GM23338 (cell line): ENCODE results near the gene PDHA2. TPM values are rescaled to one million over a fixed set of nuclear protein-coding genes. Genes with fewer than 3 reads are reported as not detected.
A peak's percentile ranks its signal among the peaks of the same experiment; 100 is the strongest.

Source experiments
- ATAC-seq: fragments of 200-7000 bp; cut with Tn5 transposase; 3 replicates; pipeline ENCODE4 v1.9.1; 2020
- DNase-seq: peaks from one replicate; pipeline ENCODE4 v3.0.0-alpha.2; 2015; ENCODE audit warnings: low spot score
- H2AFZ ChIP-seq: fragments of 200-600 bp; sonication (generic); 2 replicates; pipeline ENCODE4 v1.8.0; 2016; ENCODE audit warnings: antibody characterized with exemption, mild to moderate bottlenecking, moderate library complexity
- H3F3A ChIP-seq: fragments of 200-600 bp; sonication (generic); replicated peaks from 2 replicates; pipeline ENCODE4 v1.8.0; 2017; ENCODE audit warnings: antibody characterized with exemption, mixed run types, low read depth
- H3K27ac ChIP-seq: fragments of 200-600 bp; sonication (generic); 2 replicates; pipeline ENCODE4 v1.6.1; 2016; ENCODE audit warnings: low read depth
- H3K27me3 ChIP-seq: fragments of 200-600 bp; sonication (generic); 2 replicates; pipeline ENCODE4 v1.8.0; 2016; ENCODE audit warnings: mild to moderate bottlenecking, mixed run types, moderate library complexity; ENCODE audit not compliant: insufficient read depth
- H3K36me3 ChIP-seq: fragments of 200-600 bp; sonication (generic); 2 replicates; pipeline ENCODE4 v1.8.0; 2016; ENCODE audit warnings: mild to moderate bottlenecking; ENCODE audit not compliant: insufficient read depth
- H3K4me1 ChIP-seq: fragments of 200-600 bp; sonication (generic); 2 replicates; pipeline ENCODE4 v1.8.0; 2016; ENCODE audit warnings: mild to moderate bottlenecking, moderate library complexity; ENCODE audit not compliant: insufficient read depth
- H3K4me2 ChIP-seq: fragments of 200-600 bp; sonication (generic); 2 replicates; pipeline ENCODE4 v1.7.1; 2017; ENCODE audit warnings: mixed run types
- H3K4me3 ChIP-seq: fragments of 200-600 bp; sonication (generic); 2 replicates; pipeline ENCODE4 v1.6.1; 2016; ENCODE audit warnings: mixed run types
- H3K79me2 ChIP-seq: fragments of 200-600 bp; sonication (generic); replicated peaks from 2 replicates; pipeline ENCODE4 v1.8.0; 2017; ENCODE audit warnings: mild to moderate bottlenecking; ENCODE audit not compliant: insufficient read depth
- H3K9me2 ChIP-seq: fragments of 200-600 bp; sonication (generic); 2 replicates; pipeline ENCODE4 v1.8.0; 2017; ENCODE audit not compliant: insufficient read depth
- H4K20me1 ChIP-seq: fragments of 200-600 bp; sonication (generic); replicated peaks from 2 replicates; pipeline ENCODE4 v1.8.0; 2017; ENCODE audit warnings: mild to moderate bottlenecking; ENCODE audit not compliant: insufficient read depth
- H3K27ac Mint-ChIP-seq: 2 replicates; pipeline ENCODE4 v1.8.0; 2020; ENCODE audit warnings: inconsistent platforms, mild to moderate bottlenecking, moderate library complexity, mixed read lengths
- H3K27me3 Mint-ChIP-seq: 3 replicates; pipeline ENCODE4 v1.8.0; 2022; ENCODE audit warnings: low read depth, mild to moderate bottlenecking, moderate library complexity, mixed read lengths, inconsistent platforms; ENCODE audit not compliant: insufficient read depth, poor library complexity
- H3K36me3 Mint-ChIP-seq: 3 replicates; pipeline ENCODE4 v1.8.0; 2021; ENCODE audit warnings: low read depth, mild to moderate bottlenecking, inconsistent platforms, moderate library complexity, mixed read lengths
- H3K4me1 Mint-ChIP-seq: 3 replicates; pipeline ENCODE4 v1.8.0; 2020; ENCODE audit warnings: mild to moderate bottlenecking, inconsistent platforms, mixed read lengths
- H3K4me3 Mint-ChIP-seq: 3 replicates; pipeline ENCODE4 v1.8.0; 2021; ENCODE audit warnings: moderate library complexity, mild to moderate bottlenecking, inconsistent platforms, mixed read lengths
- H3K9me3 Mint-ChIP-seq: 3 replicates; pipeline ENCODE4 v1.8.0; 2020; ENCODE audit warnings: moderate library complexity, mild to moderate bottlenecking, inconsistent platforms, mixed read lengths
- CTCF ChIP-seq, 2 experiments: fragments of 200-600 bp in 1 of 2; sonication (generic) in 1 of 2; conservative IDR thresholded peaks; 2 replicates each; pipeline versions ENCODE4 v1.5.1 to v1.6.1; 2016 to 2017; ENCODE audit warnings: antibody characterized with exemption in 2 of 2, low read depth in 2 of 2, mild to moderate bottlenecking in 2 of 2, moderate library complexity in 1 of 2
- EZH2 ChIP-seq: fragments of 200-600 bp; sonication (generic); IDR thresholded peaks from one replicate; pipeline ENCODE4 v1.8.0; 2017; ENCODE audit warnings: antibody characterized with exemption, mild to moderate bottlenecking, low read depth; ENCODE audit not compliant: unreplicated experiment
- EZH2phosphoT487 ChIP-seq: fragments of 200-600 bp; sonication (generic); IDR thresholded peaks from one replicate; pipeline ENCODE4 v1.8.1; 2018; ENCODE audit warnings: antibody characterized with exemption; ENCODE audit not compliant: unreplicated experiment
- JUNB ChIP-seq: IDR thresholded peaks from one replicate; pipeline ENCODE4 v1.6.1; 2016; ENCODE audit warnings: antibody characterized with exemption; ENCODE audit not compliant: unreplicated experiment
- NANOG ChIP-seq: IDR thresholded peaks from 2 replicates; pipeline ENCODE4 v1.6.1; 2016; ENCODE audit warnings: antibody characterized with exemption, borderline replicate concordance
- POLR2AphosphoS5 ChIP-seq: IDR thresholded peaks from 2 replicates; pipeline ENCODE4 v1.6.1; 2016; ENCODE audit warnings: antibody characterized with exemption, low read depth
- REST ChIP-seq: IDR thresholded peaks from one replicate; pipeline ENCODE4 v1.6.1; 2018; ENCODE audit warnings: antibody characterized with exemption; ENCODE audit not compliant: unreplicated experiment
- STAT1 ChIP-seq: IDR thresholded peaks from one replicate; pipeline ENCODE4 v1.6.1; 2016; ENCODE audit warnings: antibody characterized with exemption; ENCODE audit not compliant: unreplicated experiment
- ZNF462 ChIP-seq: fragments of 250-450 bp; sonication (Bioruptor Pico); IDR thresholded peaks from 2 replicates; pipeline ENCODE4 v1.5.0; 2020; ENCODE audit warnings: mild to moderate bottlenecking, moderate library complexity
- polyA plus RNA-seq: library from polyadenylated mRNA; unstranded; fragments of >200 nt; fragmentation: Nextera tagmentation; extraction: Ambion mirVana; gene quantifications from 2 replicates; pipeline ENCODE4 v1.2.1, GENCODE V29; 2016
- total RNA-seq: library from RNA; depleted of rRNA; stranded (reverse); fragments of >200 nt; shearing (Covaris generic); gene quantifications from 2 replicates; pipeline ENCODE4 v1.2.3, GENCODE V29; 2014

The PDHA2 gene
- total and polyA plus RNA-seq, 2 experiments from 2014 or later, result not detected

- H3K27me3 ChIP-seq, result no peaks in the 10 kb centered on the region
- H3K4me1 Mint-ChIP-seq, result no peaks in the 10 kb centered on the region
- no peaks in the 10 kb centered on the region for H3F3A ChIP-seq
- no peak; the same call in 2 of the 3 replicates for ATAC-seq
- H3K27me3 Mint-ChIP-seq, result no peaks in the 10 kb centered on the region
- TF ChIP-seq REST, result peak; percentile 71
- TF ChIP-seq EZH2, result no peak
- TF ChIP-seq JUNB, result no peak
- no peak for TF ChIP-seq ZNF462 (CRISPR knock-in tag)
- TF ChIP-seq STAT1, result no peak
- TF ChIP-seq CTCF (conservative IDR thresholded peaks at IDR 0.05; ENCODE audit: low read depth in 2 of 2), result no peak
- no peak for TF ChIP-seq EZH2phosphoT487
- no peak for TF ChIP-seq POLR2AphosphoS5
- TF ChIP-seq NANOG, result no peak
- H3K27ac Mint-ChIP-seq, result no peak overlapping the region
- no peak overlapping the region for H3K4me2 ChIP-seq
- no peaks in the 10 kb centered on the region for H3K79me2 ChIP-seq
- no peak overlapping the region for H3K4me3 ChIP-seq
- H3K36me3 ChIP-seq, result no peaks in the 10 kb centered on the region
- DNase-seq, result peak; percentile 11
- H3K4me1 ChIP-seq, result no peaks in the 10 kb centered on the region
- no peak overlapping the region for H3K27ac ChIP-seq
- no peak overlapping the region for H2AFZ ChIP-seq
- H4K20me1 ChIP-seq, result no peaks in the 10 kb centered on the region
- H3K9me2 ChIP-seq, result no peaks in the 10 kb centered on the region; the same call in 1 of the 2 replicates
- H3K9me3 Mint-ChIP-seq, result no peaks in the 10 kb centered on the region; the same call in 2 of the 3 replicates
- H3K36me3 Mint-ChIP-seq, result peaks cover 7% of the 10 kb centered on the region; the same call in 2 of the 3 replicates
- H3K4me3 Mint-ChIP-seq, result no peak overlapping the region
Observed at GRCh38 chr4:95889662-95890061, 49.8 kb downstream of the PDHA2 start.
